OCI-LY7 (cell line): Measurements from ENCODE around the gene CCNG2. TPM values are rescaled to one million over a fixed set of nuclear protein-coding genes. Genes with fewer than 3 reads are reported as not detected.

Experiments
- BruUV-seq: library from RNA; stranded (reverse); fragments of 400-500 nt; replicated peaks from 2 replicates; lab custom pipeline; 2021; lab: Mats Ljungman, UMichigan
- CTCF ChIA-PET: fragments of 300-600 bp; sonication (Branson Sonifier 250); formaldehyde crosslinking; loops from one replicate; lab custom pipeline; 2022; ENCODE audit warnings: antibody characterized with exemption; ENCODE audit not compliant: unreplicated experiment; lab: Charles Lee
- POLR2A ChIA-PET: fragments of 300-600 bp; sonication (Branson Sonifier 250); formaldehyde crosslinking; loops from one replicate; lab custom pipeline; 2022; ENCODE audit warnings: antibody characterized with exemption; lab: Charles Lee
- DNase-seq: peaks from one replicate; pipeline ENCODE4 v3.0.0-alpha.2; 2015; ENCODE audit warnings: low spot score
- H2AFZ ChIP-seq: fragments of 200-600 bp; sonication (generic), shearing (Covaris generic); 2 replicates; pipeline ENCODE4 v1.6.1; 2014; ENCODE audit warnings: mild to moderate bottlenecking, antibody characterized with exemption, low read length, moderate library complexity
- H3K27ac ChIP-seq: fragments of 200-600 bp; sonication (generic); 2 replicates; pipeline ENCODE4 v1.5.1; 2014; ENCODE audit warnings: mixed run types, low read depth, mild to moderate bottlenecking, moderate library complexity, low read length, inconsistent platforms; ENCODE audit not compliant: poor library complexity, severe bottlenecking
- H3K36me3 ChIP-seq: fragments of 200-600 bp; sonication (generic); 2 replicates; pipeline ENCODE4 v1.6.1; 2014; ENCODE audit warnings: mild to moderate bottlenecking, antibody characterized with exemption, low read length, moderate library complexity, mixed read lengths; ENCODE audit not compliant: insufficient read depth
- H3K4me1 ChIP-seq: fragments of 200-600 bp; sonication (generic); 2 replicates; pipeline ENCODE4 v1.5.1; 2014; ENCODE audit warnings: mild to moderate bottlenecking, low read length; ENCODE audit not compliant: insufficient read depth, poor library complexity, severe bottlenecking
- H3K4me2 ChIP-seq: fragments of 200-600 bp; sonication (generic); 2 replicates; pipeline ENCODE4 v1.6.1; 2014; ENCODE audit warnings: mild to moderate bottlenecking, low read length
- H3K4me3 ChIP-seq: fragments of 200-600 bp; sonication (generic); 2 replicates; pipeline ENCODE4 v1.5.1; 2014; ENCODE audit warnings: mild to moderate bottlenecking, low read depth, low read length; ENCODE audit not compliant: poor library complexity, severe bottlenecking
- H3K79me2 ChIP-seq: fragments of 200-600 bp; sonication (generic); 2 replicates; pipeline ENCODE4 v1.6.1; 2016; ENCODE audit warnings: low read depth, mild to moderate bottlenecking, low read length, moderate library complexity, mixed read lengths; ENCODE audit not compliant: insufficient read depth
- H3K9me2 ChIP-seq: fragments of 200-600 bp; sonication (generic); 2 replicates; pipeline ENCODE4 v1.6.1; 2016; ENCODE audit warnings: mild to moderate bottlenecking, low read length, mixed read lengths; ENCODE audit not compliant: insufficient read depth
- H3K9me3 ChIP-seq: fragments of 200-600 bp; sonication (generic); 2 replicates; pipeline ENCODE4 v1.6.1; 2014; ENCODE audit warnings: mild to moderate bottlenecking, mixed run types, low read length, mixed read lengths
- H4K20me1 ChIP-seq: fragments of 200-600 bp; sonication (generic); 2 replicates; pipeline ENCODE4 v1.6.1; 2014; ENCODE audit warnings: mild to moderate bottlenecking, antibody characterized with exemption, low read length, moderate library complexity, mixed read lengths; ENCODE audit not compliant: insufficient read depth
- EZH2phosphoT487 ChIP-seq: fragments of 200-600 bp; sonication (generic); IDR thresholded peaks from 2 replicates; pipeline ENCODE4 v1.6.1; 2018; ENCODE audit warnings: low read depth, borderline replicate concordance, mild to moderate bottlenecking, mixed run types, antibody characterized with exemption, low read length, moderate library complexity, mixed read lengths
- intact Hi-C: fragments of 100-400 bp; cut with micrococcal nuclease; formaldehyde crosslinking; loops from one replicate; pipeline ENCODE4 v1.10.0; 2022; ENCODE audit not compliant: unreplicated experiment
- total RNA-seq, 2 experiments: library from RNA; depleted of rRNA in 1 of 2; stranded (reverse); fragments of >200 nt in 1 of 2; shearing (Covaris generic) in 1 of 2; gene quantifications; 2 replicates each; pipeline ENCODE4 v1.2.3, GENCODE V29; 2014 to 2022
- TF ChIP-seq, protein P1 (sequence below): fragments of 200-600 bp; sonication (generic); conservative IDR thresholded peaks from 2 replicates; pipeline ENCODE4 v1.5.1; 2014; ENCODE audit warnings: mild to moderate bottlenecking, antibody characterized with exemption, low read length, moderate library complexity, mixed read lengths

CCNG2 gene
- total RNA-seq, 2 experiments from 2014 or later: 16.6 to 87.4 TPM

DNA sequence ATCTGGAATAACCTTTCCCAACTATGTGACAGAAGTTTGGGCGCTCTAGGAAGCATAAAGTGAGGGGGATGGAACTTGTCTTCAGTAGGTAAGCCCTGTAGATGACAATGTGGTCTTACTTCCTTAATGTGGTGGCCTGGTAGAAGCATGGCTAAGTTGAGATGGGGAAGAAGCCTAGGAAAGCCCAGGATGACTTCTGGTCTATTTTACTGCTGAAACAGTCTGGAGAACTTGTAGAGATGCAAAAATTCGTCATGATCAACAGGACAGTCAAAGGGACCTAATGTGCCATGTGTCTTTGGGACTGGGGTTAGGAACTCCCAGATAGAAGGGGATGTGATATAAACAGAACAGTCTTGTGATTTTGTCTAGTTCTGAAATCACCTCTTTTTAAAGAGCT lies 40.8 kb downstream of the CCNG2 start:
- Histone ChIP-seq H3K4me2 (no peak overlapping the region), H2AFZ (no peak overlapping the region), H3K9me2 (no peaks in the 10 kb centered on the region), H4K20me1 (no peaks in the 10 kb centered on the region), H3K4me3 (no peak overlapping the region), H3K36me3 (no peaks in the 10 kb centered on the region), H3K27ac (no peak overlapping the region), H3K79me2 (no peaks in the 10 kb centered on the region), H3K4me1 (peaks cover 13% of the 10 kb centered on the region), H3K9me3 (no peaks in the 10 kb centered on the region)
- ChIA-PET CTCF (interaction anchor here (1.6 kb wide), 1 partner anchor 11 kb away, joined by 3 read pairs; no protein-coding TSS in a partner anchor), POLR2A (interaction anchor here (0.6 to 1.3 kb wide), 3 partner anchors 9 to 114 kb away, joined by 3 read pairs; no protein-coding TSS in a partner anchor)
- intact Hi-C loops: no loop called here
- TF ChIP-seq EZH2phosphoT487: no peak
- TF ChIP-seq, protein P1, sequence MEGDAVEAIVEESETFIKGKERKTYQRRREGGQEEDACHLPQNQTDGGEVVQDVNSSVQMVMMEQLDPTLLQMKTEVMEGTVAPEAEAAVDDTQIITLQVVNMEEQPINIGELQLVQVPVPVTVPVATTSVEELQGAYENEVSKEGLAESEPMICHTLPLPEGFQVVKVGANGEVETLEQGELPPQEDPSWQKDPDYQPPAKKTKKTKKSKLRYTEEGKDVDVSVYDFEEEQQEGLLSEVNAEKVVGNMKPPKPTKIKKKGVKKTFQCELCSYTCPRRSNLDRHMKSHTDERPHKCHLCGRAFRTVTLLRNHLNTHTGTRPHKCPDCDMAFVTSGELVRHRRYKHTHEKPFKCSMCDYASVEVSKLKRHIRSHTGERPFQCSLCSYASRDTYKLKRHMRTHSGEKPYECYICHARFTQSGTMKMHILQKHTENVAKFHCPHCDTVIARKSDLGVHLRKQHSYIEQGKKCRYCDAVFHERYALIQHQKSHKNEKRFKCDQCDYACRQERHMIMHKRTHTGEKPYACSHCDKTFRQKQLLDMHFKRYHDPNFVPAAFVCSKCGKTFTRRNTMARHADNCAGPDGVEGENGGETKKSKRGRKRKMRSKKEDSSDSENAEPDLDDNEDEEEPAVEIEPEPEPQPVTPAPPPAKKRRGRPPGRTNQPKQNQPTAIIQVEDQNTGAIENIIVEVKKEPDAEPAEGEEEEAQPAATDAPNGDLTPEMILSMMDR: no peak
- BruUV-seq: no TSS peak
- no peak for DNase-seq

DNA sequence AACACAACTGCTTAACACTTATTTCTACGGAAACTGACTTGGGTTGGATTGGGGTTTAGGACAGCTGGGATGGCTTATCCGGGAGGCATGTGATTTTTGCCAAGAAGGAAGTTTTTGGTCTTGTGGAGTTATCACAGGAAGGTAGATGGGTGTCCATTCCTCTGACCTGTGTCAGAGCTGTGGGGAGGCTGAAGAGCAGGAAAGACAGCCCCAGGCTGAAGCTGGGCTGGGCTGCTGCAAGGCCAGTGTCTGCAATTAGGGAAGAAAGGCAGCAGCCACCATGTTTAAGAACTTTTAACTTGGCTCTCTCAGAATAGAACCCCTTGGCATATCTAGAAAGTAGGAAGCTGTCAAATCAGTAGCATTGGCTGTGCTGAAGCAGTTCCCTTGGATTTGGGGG lies 42.3 kb downstream of the CCNG2 start:
- CTCF ChIA-PET: interaction anchor here (1.4 kb wide), 1 partner anchor 29 kb away, joined by 4 read pairs; no protein-coding TSS in a partner anchor
- H3K9me3 ChIP-seq: no peaks in the 10 kb centered on the region
- H4K20me1 ChIP-seq: no peaks in the 10 kb centered on the region
- H3K9me2 ChIP-seq: no peaks in the 10 kb centered on the region
- H3K79me2 ChIP-seq: no peaks in the 10 kb centered on the region
- POLR2A ChIA-PET: interaction anchor here (0.6 to 1.2 kb wide), 5 partner anchors 9 to 222 kb away, joined by 3 to 6 read pairs (median 4); no protein-coding TSS in a partner anchor
- no TSS peak for BruUV-seq
- H3K36me3 ChIP-seq: no peaks in the 10 kb centered on the region
- DNase-seq: no peak
- no peak overlapping the region for H3K4me2 ChIP-seq
- H3K27ac ChIP-seq: no peak overlapping the region
- no peak overlapping the region for H2AFZ ChIP-seq
- intact Hi-C loops: no loop called here
- H3K4me3 ChIP-seq: no peak overlapping the region
- peaks cover 4% of the 10 kb centered on the region for H3K4me1 ChIP-seq
- TF ChIP-seq EZH2phosphoT487: no peak
- TF ChIP-seq, protein P1: no peak

DNA sequence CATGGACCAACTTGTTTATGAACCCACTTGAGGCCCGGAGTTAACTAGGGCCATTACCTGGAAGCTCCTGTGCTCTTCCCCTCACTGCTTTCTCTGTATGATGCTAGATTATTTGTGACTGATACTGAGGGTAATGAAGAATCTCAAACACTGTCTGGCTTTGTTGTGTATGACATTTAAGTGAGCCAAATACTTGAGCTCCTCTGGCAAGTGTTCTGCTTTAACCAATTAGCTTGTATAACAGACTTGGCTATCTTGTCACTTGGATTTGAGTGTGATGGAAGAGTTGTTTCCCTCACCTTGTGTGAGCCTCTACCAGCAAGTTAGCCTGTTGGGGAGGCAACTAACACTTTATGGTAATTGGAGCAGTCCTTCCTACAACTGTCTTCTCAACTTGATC lies 42.7 kb downstream of the CCNG2 start:
- Histone ChIP-seq H3K79me2 (no peaks in the 10 kb centered on the region), H2AFZ (no peak overlapping the region), H4K20me1 (no peaks in the 10 kb centered on the region), H3K4me1 (peaks cover 4% of the 10 kb centered on the region), H3K4me3 (no peak overlapping the region), H3K9me3 (no peaks in the 10 kb centered on the region), H3K27ac (no peak overlapping the region), H3K36me3 (no peaks in the 10 kb centered on the region), H3K4me2 (no peak overlapping the region), H3K9me2 (no peaks in the 10 kb centered on the region)
- POLR2A ChIA-PET: interaction anchor here (0.6 to 1.5 kb wide), 8 partner anchors 9 to 222 kb away, joined by 3 to 6 read pairs (median 4); no protein-coding TSS in a partner anchor
- TF ChIP-seq EZH2phosphoT487: no peak
- TF ChIP-seq, protein P1: no peak
- DNase-seq: no peak
- intact Hi-C loops: loop anchor here (5.0 kb wide), 1 partner anchor 247 kb away; no protein-coding TSS in a partner anchor
- BruUV-seq: no TSS peak
- CTCF ChIA-PET: interaction anchor here (1.4 kb wide), 1 partner anchor 29 kb away, joined by 4 read pairs; no protein-coding TSS in a partner anchor
